Measurements from ENCODE around the gene NIPBL. TPM values are rescaled to one million over a fixed set of nuclear protein-coding genes. Genes with fewer than 3 reads are reported as not detected.
A peak's percentile ranks its signal among the peaks of the same experiment; 100 is the strongest.

The NIPBL gene
- total and polyA plus RNA-seq, 10 of the 15 experiments (the other 5 are each of a cell fraction or from before 2014, with no cell fraction given): 10.4 to 50.4 (median 20.2) TPM

DNA sequence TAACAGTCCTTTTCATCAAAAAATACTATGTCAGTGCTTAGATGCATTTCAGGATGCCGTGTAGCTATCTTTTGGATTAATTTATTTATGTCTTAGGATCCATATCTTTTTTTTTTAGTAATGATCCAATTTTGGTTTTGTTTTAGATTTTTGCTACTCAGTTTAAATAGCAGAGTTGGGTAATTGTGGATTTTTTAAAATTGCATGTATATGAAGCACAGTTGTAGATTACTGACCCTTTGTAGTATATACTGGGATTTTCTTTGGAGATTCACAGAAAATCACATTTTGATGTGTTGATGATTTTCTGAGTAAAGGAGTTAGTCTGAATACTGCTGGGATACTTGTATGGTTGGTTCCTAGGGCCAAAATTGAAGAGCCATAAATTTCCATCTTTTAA, 111.8 kb downstream of the NIPBL start (continued):
- no peak for TF ChIP-seq NFYB (IDR thresholded peaks at IDR 0.05; ENCODE audit: insufficient read depth, low read depth, low read length)

DNA sequence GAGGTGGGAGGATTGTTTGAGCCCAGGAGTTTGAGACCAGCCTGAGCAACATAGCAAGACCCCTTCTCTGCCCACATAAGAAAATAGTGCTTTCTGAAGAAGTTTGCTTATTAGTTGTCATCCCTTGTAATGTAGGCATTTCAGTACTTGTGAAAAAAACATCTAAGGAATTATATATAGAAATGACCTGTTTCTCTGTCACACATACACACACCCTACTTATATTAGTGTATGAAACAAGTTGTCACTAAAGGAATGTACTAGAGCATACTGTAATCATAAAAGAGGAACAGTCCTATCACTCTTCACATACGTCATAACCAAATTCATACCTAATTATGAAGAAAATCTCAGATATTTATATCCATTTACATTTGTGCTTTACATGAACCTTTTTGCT, 122.0 kb downstream of the NIPBL start:
- no peaks in the 10 kb centered on the region for H3K4me1 ChIP-seq (ENCODE audit: control insufficient read depth, insufficient read depth, low read length)
- H3K27me3 ChIP-seq (replicated peaks in 1 of 2; ENCODE audit: control insufficient read depth in 2 of 2, insufficient read depth in 2 of 2, low read length in 1 of 2): no peaks in the 10 kb centered on the region
- H3K79me2 ChIP-seq (ENCODE audit: control insufficient read depth, insufficient read depth, low read length): no peaks in the 10 kb centered on the region
- RAD21 ChIA-PET (ENCODE audit: unreplicated experiment): no interaction called here
- no peak overlapping the region for H3K4me3 ChIP-seq
- CTCF ChIA-PET: interaction anchor here (1.9 kb wide), 1 partner anchor 8 kb away, joined by 7 read pairs; no protein-coding TSS in a partner anchor
- H3K27ac ChIP-seq (ENCODE audit: control insufficient read depth, insufficient read depth): no peak overlapping the region
- no peaks in the 10 kb centered on the region for H4K20me1 ChIP-seq (ENCODE audit: control insufficient read depth, insufficient read depth)
- ATAC-seq (peak; percentile 21; the same call in 1 of the 3 replicates), DNase-seq (ENCODE audit: low read depth, low spot score) (no peak), FAIRE-seq (no peak)
- no peak overlapping the region for H3K4me2 ChIP-seq (ENCODE audit: control insufficient read depth, insufficient read depth)
- SMC1A ChIA-PET (ENCODE audit: uncharacterized antibody, unreplicated experiment): interaction anchor here (1.4 kb wide), 1 partner anchor 9 kb away, joined by 4 read pairs; no protein-coding TSS in a partner anchor
- in situ Hi-C loops (cut with MboI): no loop called here
- H2AFZ ChIP-seq (ENCODE audit: control insufficient read depth, low read depth, low read length): no peak overlapping the region
- H3K9me3 ChIP-seq (replicated peaks; ENCODE audit: control insufficient read depth, insufficient read depth, low read length): no peaks in the 10 kb centered on the region
- peaks cover 4 to 11% of the 10 kb centered on the region in 2 experiments; a peak in 3 of 4 replicates for H3K36me3 ChIP-seq (ENCODE audit: control insufficient read depth in 2 of 2, insufficient read depth in 2 of 2, low read length in 1 of 2)
- H3K9ac ChIP-seq (ENCODE audit: control insufficient read depth, insufficient read depth, low read length): no peak overlapping the region
- intact Hi-C loops (cut with micrococcal nuclease; ENCODE audit: unreplicated experiment): no loop called here
- no TSS peak for BruUV-seq (replicated peaks)
- POLR2A ChIA-PET: no interaction called here
- WGBS (ENCODE audit: insufficient coverage, insufficient replicate concordance, low lambda C conversion rate, missing lambda C conversion rate): 48% methylated on average over 1 of the region's 1 CpG
- TF ChIP-seq, protein P1, sequence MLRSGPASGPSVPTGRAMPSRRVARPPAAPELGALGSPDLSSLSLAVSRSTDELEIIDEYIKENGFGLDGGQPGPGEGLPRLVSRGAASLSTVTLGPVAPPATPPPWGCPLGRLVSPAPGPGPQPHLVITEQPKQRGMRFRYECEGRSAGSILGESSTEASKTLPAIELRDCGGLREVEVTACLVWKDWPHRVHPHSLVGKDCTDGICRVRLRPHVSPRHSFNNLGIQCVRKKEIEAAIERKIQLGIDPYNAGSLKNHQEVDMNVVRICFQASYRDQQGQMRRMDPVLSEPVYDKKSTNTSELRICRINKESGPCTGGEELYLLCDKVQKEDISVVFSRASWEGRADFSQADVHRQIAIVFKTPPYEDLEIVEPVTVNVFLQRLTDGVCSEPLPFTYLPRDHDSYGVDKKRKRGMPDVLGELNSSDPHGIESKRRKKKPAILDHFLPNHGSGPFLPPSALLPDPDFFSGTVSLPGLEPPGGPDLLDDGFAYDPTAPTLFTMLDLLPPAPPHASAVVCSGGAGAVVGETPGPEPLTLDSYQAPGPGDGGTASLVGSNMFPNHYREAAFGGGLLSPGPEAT (IDR thresholded peaks at IDR 0.05; ENCODE audit: low read depth): no peak
- TF ChIP-seq, protein P2, sequence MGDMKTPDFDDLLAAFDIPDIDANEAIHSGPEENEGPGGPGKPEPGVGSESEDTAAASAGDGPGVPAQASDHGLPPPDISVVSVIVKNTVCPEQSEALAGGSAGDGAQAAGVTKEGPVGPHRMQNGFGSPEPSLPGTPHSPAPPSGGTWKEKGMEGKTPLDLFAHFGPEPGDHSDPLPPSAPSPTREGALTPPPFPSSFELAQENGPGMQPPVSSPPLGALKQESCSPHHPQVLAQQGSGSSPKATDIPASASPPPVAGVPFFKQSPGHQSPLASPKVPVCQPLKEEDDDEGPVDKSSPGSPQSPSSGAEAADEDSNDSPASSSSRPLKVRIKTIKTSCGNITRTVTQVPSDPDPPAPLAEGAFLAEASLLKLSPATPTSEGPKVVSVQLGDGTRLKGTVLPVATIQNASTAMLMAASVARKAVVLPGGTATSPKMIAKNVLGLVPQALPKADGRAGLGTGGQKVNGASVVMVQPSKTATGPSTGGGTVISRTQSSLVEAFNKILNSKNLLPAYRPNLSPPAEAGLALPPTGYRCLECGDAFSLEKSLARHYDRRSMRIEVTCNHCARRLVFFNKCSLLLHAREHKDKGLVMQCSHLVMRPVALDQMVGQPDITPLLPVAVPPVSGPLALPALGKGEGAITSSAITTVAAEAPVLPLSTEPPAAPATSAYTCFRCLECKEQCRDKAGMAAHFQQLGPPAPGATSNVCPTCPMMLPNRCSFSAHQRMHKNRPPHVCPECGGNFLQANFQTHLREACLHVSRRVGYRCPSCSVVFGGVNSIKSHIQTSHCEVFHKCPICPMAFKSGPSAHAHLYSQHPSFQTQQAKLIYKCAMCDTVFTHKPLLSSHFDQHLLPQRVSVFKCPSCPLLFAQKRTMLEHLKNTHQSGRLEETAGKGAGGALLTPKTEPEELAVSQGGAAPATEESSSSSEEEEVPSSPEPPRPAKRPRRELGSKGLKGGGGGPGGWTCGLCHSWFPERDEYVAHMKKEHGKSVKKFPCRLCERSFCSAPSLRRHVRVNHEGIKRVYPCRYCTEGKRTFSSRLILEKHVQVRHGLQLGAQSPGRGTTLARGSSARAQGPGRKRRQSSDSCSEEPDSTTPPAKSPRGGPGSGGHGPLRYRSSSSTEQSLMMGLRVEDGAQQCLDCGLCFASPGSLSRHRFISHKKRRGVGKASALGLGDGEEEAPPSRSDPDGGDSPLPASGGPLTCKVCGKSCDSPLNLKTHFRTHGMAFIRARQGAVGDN (IDR thresholded peaks at IDR 0.05): no peak
- TF ChIP-seq ZNF622 (IDR thresholded peaks at IDR 0.05) (no peak), NFIC (IDR thresholded peaks at IDR 0.05; ENCODE audit: low read depth, low read length) (peak; percentile 58; the same call in 1 of the 2 replicates), HDAC6 (IDR thresholded peaks at IDR 0.05; ENCODE audit: unreplicated experiment) (no peak), JUND (IDR thresholded peaks at IDR 0.05; ENCODE audit: low read depth, low read length) (no peak), ZBTB40 (IDR thresholded peaks at IDR 0.05; ENCODE audit: borderline replicate concordance) (no peak), MTA2 (IDR thresholded peaks at IDR 0.05; ENCODE audit: low read depth) (no peak), ATF7 (IDR thresholded peaks at IDR 0.05; ENCODE audit: low read depth) (no peak)
- TF ChIP-seq, protein P3, sequence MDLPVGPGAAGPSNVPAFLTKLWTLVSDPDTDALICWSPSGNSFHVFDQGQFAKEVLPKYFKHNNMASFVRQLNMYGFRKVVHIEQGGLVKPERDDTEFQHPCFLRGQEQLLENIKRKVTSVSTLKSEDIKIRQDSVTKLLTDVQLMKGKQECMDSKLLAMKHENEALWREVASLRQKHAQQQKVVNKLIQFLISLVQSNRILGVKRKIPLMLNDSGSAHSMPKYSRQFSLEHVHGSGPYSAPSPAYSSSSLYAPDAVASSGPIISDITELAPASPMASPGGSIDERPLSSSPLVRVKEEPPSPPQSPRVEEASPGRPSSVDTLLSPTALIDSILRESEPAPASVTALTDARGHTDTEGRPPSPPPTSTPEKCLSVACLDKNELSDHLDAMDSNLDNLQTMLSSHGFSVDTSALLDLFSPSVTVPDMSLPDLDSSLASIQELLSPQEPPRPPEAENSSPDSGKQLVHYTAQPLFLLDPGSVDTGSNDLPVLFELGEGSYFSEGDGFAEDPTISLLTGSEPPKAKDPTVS (IDR thresholded peaks at IDR 0.05; ENCODE audit: low read depth, low read length): no peak
